Gastroesophageal sphincter (tissue), 4 donors: ENCODE measurements around the gene SHKBP1. TPM values are rescaled to one million over a fixed set of nuclear protein-coding genes. Genes with fewer than 3 reads are reported as not detected.
"Not testable (repeated sequence)": the region's sequence is repeated elsewhere in the genome, so short reads cannot be mapped to it uniquely, and the experiment has no call there.

Experiments used
- ATAC-seq: fragments of 150-250 bp; one replicate; pipeline ENCODE4 v1.9.1; 2016; ENCODE audit warnings: mild to moderate bottlenecking, moderate library complexity
- H3K27ac ChIP-seq, 4 donors: fragments of 200-600 bp; sonication (generic) in 3 of 4; 1 replicate in 3 of 4; 2 replicates in 1 of 4; pipeline ENCODE4 v1.5.1; 2016 to 2019
- H3K27me3 ChIP-seq: fragments of 200-600 bp; sonication (generic); one replicate; pipeline ENCODE4 v1.5.1; 2019
- H3K36me3 ChIP-seq, 2 donors: fragments of 200-600 bp; sonication (generic); one replicate each; pipeline ENCODE4 v1.5.1; 2019; ENCODE audit warnings: control low read depth in 1 of 2
- H3K4me1 ChIP-seq, 3 donors: fragments of 200-600 bp; sonication (generic); 1 replicate in 2 of 3; 2 replicates in 1 of 3; pipeline ENCODE4 v1.5.1; 2016 to 2019; ENCODE audit warnings: control low read depth in 2 of 3
- H3K4me3 ChIP-seq, 2 donors: fragments of 200-600 bp; sonication (generic); one replicate each; pipeline ENCODE4 v1.5.1; 2019; ENCODE audit warnings: mild to moderate bottlenecking in 1 of 2, moderate library complexity in 1 of 2
- H3K9me3 ChIP-seq, 3 donors: fragments of 200-600 bp; sonication (generic); one replicate each; pipeline ENCODE4 v1.5.1; 2017 to 2019; ENCODE audit warnings: control low read depth in 2 of 3
- EP300 ChIP-seq: sonication (generic); formaldehyde crosslinking; IDR thresholded peaks from one replicate; pipeline ENCODE4 v1.6.1; 2017; ENCODE audit warnings: antibody characterized with exemption, mild to moderate bottlenecking
- POLR2A ChIP-seq, 2 donors: fragments of 450-650 bp; IDR thresholded peaks; one replicate each; pipeline ENCODE4 v1.6.1; 2017; ENCODE audit warnings: antibody characterized with exemption in 2 of 2, mild to moderate bottlenecking in 2 of 2, moderate library complexity in 1 of 2
- POLR2AphosphoS5 ChIP-seq: sonication (generic); formaldehyde crosslinking; IDR thresholded peaks from one replicate; pipeline ENCODE4 v1.6.1; 2017; ENCODE audit warnings: antibody characterized with exemption
- WGBS, 2 donors: methylation state at CpG; one replicate each; pipeline ENCODE4 v1.1.5; 2018; ENCODE audit warnings: low coverage in 1 of 2; 5-methylcytosine and 5-hydroxymethylcytosine counted together
- total RNA-seq, 4 donors: library from RNA; depleted of rRNA; stranded (reverse); fragments of >200 nt; gene quantifications; one replicate each; pipeline ENCODE4 v1.1.0, GENCODE V29; 2016
- TF ChIP-seq, protein P1 (sequence below), 4 experiments: fragments of 200-600 bp in 2 of 4; fragments of 450-650 bp in 2 of 4; sonication (generic) in 1 of 4; IDR thresholded peaks; one replicate each; pipeline ENCODE4 v1.5.1; 2017 to 2019; ENCODE audit warnings: antibody characterized with exemption in 4 of 4, mild to moderate bottlenecking in 2 of 4, moderate library complexity in 2 of 4

SHKBP1 gene
- total RNA-seq, 4 donors from 2014 or later: 30.3 to 50.1 (median 37.7) TPM

GRCh38 chr19:40588926-40589569 lies 12.4 kb downstream of the SHKBP1 start:
- Histone ChIP-seq H3K36me3 (peaks cover 0 to 55% of the 10 kb centered on the region in 2 donors), H3K4me1 (no peaks in the 10 kb centered on the region), H3K9me3 (no peaks in the 10 kb centered on the region), H3K27me3 (no peaks in the 10 kb centered on the region), H3K4me3 (no peak overlapping the region), H3K27ac (no peak overlapping the region)
- no peak for TF ChIP-seq POLR2AphosphoS5
- 73% methylated on average over 3 of the region's 9 CpGs; no CpG with 5 or more reads in 1 of the 2 donors for WGBS, 2 donors
- ATAC-seq: no peak

DNA sequence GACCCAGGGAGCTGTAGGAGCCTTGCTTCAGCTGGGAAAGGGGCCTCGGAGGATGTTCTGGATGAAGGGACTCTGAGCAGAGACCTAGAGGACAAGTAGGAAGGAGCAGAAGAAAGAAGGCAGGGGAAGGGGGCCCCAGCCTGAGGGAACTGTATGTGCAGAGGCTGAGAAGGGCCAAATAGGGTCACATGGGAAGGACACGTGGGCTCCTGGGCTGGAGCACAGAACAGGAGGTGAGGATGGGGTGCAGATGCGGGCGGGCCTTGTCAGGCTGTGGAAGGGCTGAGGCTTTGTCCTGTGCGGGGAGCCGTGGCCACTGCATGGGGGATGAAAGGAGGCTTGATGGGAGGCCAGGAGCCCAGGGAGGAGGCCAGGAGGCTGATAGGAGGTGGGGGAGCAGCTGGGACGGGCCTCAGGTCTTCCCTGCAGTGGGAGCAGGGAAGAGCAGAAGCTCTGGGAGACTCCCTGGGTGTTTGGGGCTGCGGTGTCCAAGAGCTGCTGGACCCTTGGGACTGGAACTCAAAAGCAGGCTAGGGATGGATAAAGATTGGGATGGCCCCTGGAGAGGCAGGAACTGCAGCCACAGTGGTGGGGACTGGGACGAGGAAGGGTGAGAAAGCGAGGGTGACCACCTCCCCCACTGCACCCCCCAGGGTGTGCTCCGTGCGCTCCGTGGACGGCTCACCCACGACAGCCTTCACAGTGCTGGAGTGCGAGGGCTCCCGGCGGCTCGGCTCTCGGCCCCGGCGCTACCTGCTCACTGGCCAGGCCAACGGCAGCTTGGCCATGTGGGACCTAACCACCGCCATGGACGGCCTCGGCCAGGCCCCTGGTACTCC lies 13.1 kb downstream of the SHKBP1 start:
- TF ChIP-seq EP300 (no peak), POLR2A (IDR thresholded peaks at IDR 0.05) (no peak), POLR2AphosphoS5 (no peak)
- TF ChIP-seq, protein P1, sequence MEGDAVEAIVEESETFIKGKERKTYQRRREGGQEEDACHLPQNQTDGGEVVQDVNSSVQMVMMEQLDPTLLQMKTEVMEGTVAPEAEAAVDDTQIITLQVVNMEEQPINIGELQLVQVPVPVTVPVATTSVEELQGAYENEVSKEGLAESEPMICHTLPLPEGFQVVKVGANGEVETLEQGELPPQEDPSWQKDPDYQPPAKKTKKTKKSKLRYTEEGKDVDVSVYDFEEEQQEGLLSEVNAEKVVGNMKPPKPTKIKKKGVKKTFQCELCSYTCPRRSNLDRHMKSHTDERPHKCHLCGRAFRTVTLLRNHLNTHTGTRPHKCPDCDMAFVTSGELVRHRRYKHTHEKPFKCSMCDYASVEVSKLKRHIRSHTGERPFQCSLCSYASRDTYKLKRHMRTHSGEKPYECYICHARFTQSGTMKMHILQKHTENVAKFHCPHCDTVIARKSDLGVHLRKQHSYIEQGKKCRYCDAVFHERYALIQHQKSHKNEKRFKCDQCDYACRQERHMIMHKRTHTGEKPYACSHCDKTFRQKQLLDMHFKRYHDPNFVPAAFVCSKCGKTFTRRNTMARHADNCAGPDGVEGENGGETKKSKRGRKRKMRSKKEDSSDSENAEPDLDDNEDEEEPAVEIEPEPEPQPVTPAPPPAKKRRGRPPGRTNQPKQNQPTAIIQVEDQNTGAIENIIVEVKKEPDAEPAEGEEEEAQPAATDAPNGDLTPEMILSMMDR (IDR thresholded peaks at IDR 0.05): no peak
- Histone ChIP-seq H3K27ac (no peak overlapping the region), H3K27me3 (peaks cover 6% of the 10 kb centered on the region), H3K4me1 (peaks cover 0 to 3% (median 0%) of the 10 kb centered on the region in 3 donors), H3K9me3 (no peaks in the 10 kb centered on the region), H3K4me3 (no peak overlapping the region), H3K36me3 (peaks cover 0 to 47% of the 10 kb centered on the region in 2 donors)
- ATAC-seq: no peak
- WGBS, 2 donors: 86 to 89% methylated on average over 10 to 14 of the region's 26 CpGs

DNA sequence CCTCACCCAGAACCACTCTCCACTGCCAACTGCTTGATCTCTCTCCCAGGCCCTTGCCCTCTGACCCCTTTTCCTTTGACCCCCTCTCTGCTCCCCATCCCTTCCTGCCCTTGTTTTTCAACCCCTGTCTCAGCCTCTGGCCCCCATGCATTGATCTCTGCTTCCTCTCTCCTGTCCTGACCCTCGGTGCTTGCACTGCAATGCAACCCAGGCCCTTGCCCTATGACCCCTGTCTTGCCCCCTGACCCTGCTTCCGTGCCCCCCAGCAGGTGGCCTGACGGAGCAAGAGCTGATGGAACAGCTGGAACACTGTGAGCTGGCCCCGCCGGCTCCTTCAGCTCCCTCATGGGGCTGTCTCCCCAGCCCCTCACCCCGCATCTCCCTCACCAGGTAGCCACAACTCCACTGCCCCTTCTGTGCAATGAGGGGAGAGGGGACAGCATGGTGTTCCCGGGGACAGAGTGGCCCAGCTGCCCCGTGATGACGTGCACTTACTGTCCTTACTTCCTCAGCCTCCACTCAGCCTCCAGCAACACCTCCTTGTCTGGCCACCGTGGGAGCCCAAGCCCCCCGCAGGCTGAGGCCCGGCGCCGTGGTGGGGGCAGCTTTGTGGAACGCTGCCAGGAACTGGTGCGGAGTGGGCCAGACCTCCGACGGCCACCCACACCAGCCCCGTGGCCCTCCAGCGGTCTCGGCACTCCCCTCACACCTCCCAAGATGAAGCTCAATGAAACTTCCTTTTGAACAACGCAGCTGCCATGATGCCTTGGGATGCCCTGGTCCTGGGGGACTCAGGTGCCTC lies 14.0 kb downstream of the SHKBP1 start:
- H3K27me3 ChIP-seq: peaks cover 15% of the 10 kb centered on the region
- H3K36me3 ChIP-seq: peaks cover 0 to 40% of the 10 kb centered on the region in 2 donors
- no peak for ATAC-seq
- no peak overlapping the region for H3K27ac ChIP-seq
- no peaks in the 10 kb centered on the region for H3K9me3 ChIP-seq
- TF ChIP-seq POLR2AphosphoS5 (no peak), POLR2A (IDR thresholded peaks at IDR 0.05) (no peak), EP300 (no peak)
- TF ChIP-seq, protein P1 (IDR thresholded peaks at IDR 0.05): no peak
- no peak overlapping the region for H3K4me3 ChIP-seq
- H3K4me1 ChIP-seq: peaks cover 0 to 5% (median 0%) of the 10 kb centered on the region in 3 donors
- 53 to 77% methylated on average over 9 of the region's 22 CpGs for WGBS, 2 donors

DNA sequence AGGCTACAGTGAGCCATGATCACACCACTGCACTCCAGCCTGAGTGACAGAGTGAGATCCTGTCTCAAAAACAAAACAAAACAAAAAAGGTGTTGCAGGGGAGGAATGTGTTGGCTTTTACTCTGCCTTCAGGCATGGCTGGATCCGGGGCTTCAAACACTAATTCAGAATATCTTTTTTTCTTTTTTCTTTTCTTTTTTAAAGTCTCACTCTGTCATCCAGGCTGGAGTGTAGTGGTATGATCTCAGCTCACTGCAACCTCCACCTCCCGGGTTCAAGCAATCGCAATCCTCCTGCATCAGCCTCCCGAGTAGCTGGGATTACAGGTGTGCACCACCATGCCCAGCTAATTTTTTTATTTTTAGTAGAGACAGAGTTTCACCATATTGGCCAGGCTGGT lies 15.1 kb downstream of the SHKBP1 start:
- not testable (repeated sequence) for H3K27ac ChIP-seq, H3K9me3 ChIP-seq, ATAC-seq, H3K4me1 ChIP-seq, H3K4me3 ChIP-seq
- Histone ChIP-seq H3K36me3 (peaks cover 0 to 30% of the 10 kb centered on the region in 2 donors), H3K27me3 (peaks cover 24% of the 10 kb centered on the region)
- 91 to 92% methylated on average over 1 to 4 of the region's 4 CpGs for WGBS, 2 donors

GRCh38 chr19:40592170-40592569 lies 15.5 kb downstream of the SHKBP1 start:
- Histone ChIP-seq H3K27ac (no peak overlapping the region), H3K27me3 (peaks cover 29% of the 10 kb centered on the region), H3K4me1 (peaks cover 0 to 13% (median 5%) of the 10 kb centered on the region in 3 donors), H3K9me3 (no peaks in the 10 kb centered on the region), H3K4me3 (no peak overlapping the region), H3K36me3 (peaks cover 0 to 25% of the 10 kb centered on the region in 2 donors)
- ATAC-seq: no peak
- TF ChIP-seq POLR2AphosphoS5: no peak
- TF ChIP-seq, protein P1 (IDR thresholded peaks at IDR 0.05): no peak
- WGBS, 2 donors: 82 to 87% methylated on average over 4 of the region's 4 CpGs
